ENCODE results near the gene UQCR11.

Gene UQCR11

GRCh38 chr19:1598777-1599459, 6.3 kb downstream of the UQCR11 start:
- H3K27ac ChIP-seq (ENCODE audit: low read depth, low read length) = no peak overlapping the region
- no peaks in the 10 kb centered on the region for H3K4me1 ChIP-seq (ENCODE audit: control insufficient read depth, insufficient read depth, low read length)
- H3K9me3 ChIP-seq (ENCODE audit: control insufficient read depth, insufficient read depth, low read length) = no peaks in the 10 kb centered on the region
- H3K9ac ChIP-seq (ENCODE audit: low read depth, low read length) = no peak overlapping the region
- H3K4me3 ChIP-seq (ENCODE audit: low read depth, low read length) = no peak overlapping the region
- H3K36me3 ChIP-seq (ENCODE audit: control insufficient read depth, insufficient read depth, low read length) = peaks cover 43% of the 10 kb centered on the region
- H3K27me3 ChIP-seq (ENCODE audit: control insufficient read depth, insufficient read depth, low read length) = no peaks in the 10 kb centered on the region

GRCh38 chr19:1593501-1593772, 11.8 kb downstream of the UQCR11 start:
- peaks cover 6% of the 10 kb centered on the region for H3K4me1 ChIP-seq (ENCODE audit: control insufficient read depth, insufficient read depth, low read length)
- peak overlapping the region; percentile 73; the same call in 1 of the 2 replicates for H3K4me3 ChIP-seq (ENCODE audit: low read depth, low read length)
- peak overlapping the region; percentile 61; the same call in 1 of the 2 replicates for H3K9ac ChIP-seq (ENCODE audit: low read depth, low read length)
- no peaks in the 10 kb centered on the region for H3K27me3 ChIP-seq (ENCODE audit: control insufficient read depth, insufficient read depth, low read length)
- peaks cover 30% of the 10 kb centered on the region for H3K36me3 ChIP-seq (ENCODE audit: control insufficient read depth, insufficient read depth, low read length)
- H3K9me3 ChIP-seq (ENCODE audit: control insufficient read depth, insufficient read depth, low read length) = no peaks in the 10 kb centered on the region
- H3K27ac ChIP-seq (ENCODE audit: low read depth, low read length) = no peak overlapping the region

- H3K4me1 ChIP-seq (ENCODE audit: control insufficient read depth, insufficient read depth, low read length) = peaks cover 6% of the 10 kb centered on the region
- H3K27ac ChIP-seq (ENCODE audit: low read depth, low read length) = peak within 1 kb of the TSS; percentile 100
- H3K36me3 ChIP-seq (ENCODE audit: control insufficient read depth, insufficient read depth, low read length) = peaks cover 27% of the 10 kb centered on the region
- H3K27me3 ChIP-seq (ENCODE audit: control insufficient read depth, insufficient read depth, low read length) = no peaks in the 10 kb centered on the region
- no peaks in the 10 kb centered on the region for H3K9me3 ChIP-seq (ENCODE audit: control insufficient read depth, insufficient read depth, low read length)
- peak within 1 kb of the TSS; percentile 99 for H3K4me3 ChIP-seq (ENCODE audit: low read depth, low read length)
- peak within 1 kb of the TSS; percentile 99 for H3K9ac ChIP-seq (ENCODE audit: low read depth, low read length)
These were observed 12.3 kb downstream of the UQCR11 start, which contains the start of gene MBD3 for GRCh38 chr19:1592755-1593500. Gene MBD3, minus strand, starts transcription at chr19:1592865. Its CDS starts 234 bp downstream, at chr19:1592631.

GRCh38 chr19:1592024-1592754, 13.1 kb downstream of the UQCR11 start:
- peak overlapping the region; percentile 100 for H3K27ac ChIP-seq (ENCODE audit: low read depth, low read length)
- H3K27me3 ChIP-seq (ENCODE audit: control insufficient read depth, insufficient read depth, low read length) = no peaks in the 10 kb centered on the region
- peak overlapping the region; percentile 99 for H3K9ac ChIP-seq (ENCODE audit: low read depth, low read length)
- peaks cover 19% of the 10 kb centered on the region for H3K36me3 ChIP-seq (ENCODE audit: control insufficient read depth, insufficient read depth, low read length)
- peaks cover 6% of the 10 kb centered on the region for H3K4me1 ChIP-seq (ENCODE audit: control insufficient read depth, insufficient read depth, low read length)
- peak overlapping the region; percentile 99 for H3K4me3 ChIP-seq (ENCODE audit: low read depth, low read length)
- H3K9me3 ChIP-seq (ENCODE audit: control insufficient read depth, insufficient read depth, low read length) = no peaks in the 10 kb centered on the region

GRCh38 chr19:1591421-1592023, 13.7 kb downstream of the UQCR11 start:
- Histone ChIP-seq H3K27me3 (ENCODE audit: control insufficient read depth, insufficient read depth, low read length) (no peaks in the 10 kb centered on the region), H3K9me3 (ENCODE audit: control insufficient read depth, insufficient read depth, low read length) (no peaks in the 10 kb centered on the region), H3K9ac (ENCODE audit: low read depth, low read length) (peak overlapping the region; percentile 99), H3K36me3 (ENCODE audit: control insufficient read depth, insufficient read depth, low read length) (peaks cover 13% of the 10 kb centered on the region), H3K27ac (ENCODE audit: low read depth, low read length) (peak overlapping the region; percentile 100), H3K4me3 (ENCODE audit: low read depth, low read length) (peak overlapping the region; percentile 99), H3K4me1 (ENCODE audit: control insufficient read depth, insufficient read depth, low read length) (peaks cover 6% of the 10 kb centered on the region)

- peak overlapping the region; percentile 100 for H3K27ac ChIP-seq (ENCODE audit: low read depth, low read length)
- H3K27me3 ChIP-seq (ENCODE audit: control insufficient read depth, insufficient read depth, low read length) = no peaks in the 10 kb centered on the region
- H3K36me3 ChIP-seq (ENCODE audit: control insufficient read depth, insufficient read depth, low read length) = peaks cover 12% of the 10 kb centered on the region; the same call in 1 of the 2 replicates
- peak overlapping the region; percentile 99 for H3K9ac ChIP-seq (ENCODE audit: low read depth, low read length)
- peak overlapping the region; percentile 99 for H3K4me3 ChIP-seq (ENCODE audit: low read depth, low read length)
- H3K4me1 ChIP-seq (ENCODE audit: control insufficient read depth, insufficient read depth, low read length) = peaks cover 6% of the 10 kb centered on the region
- no peaks in the 10 kb centered on the region for H3K9me3 ChIP-seq (ENCODE audit: control insufficient read depth, insufficient read depth, low read length)
These were observed 14.4 kb downstream of the UQCR11 start for GRCh38 chr19:1590641-1591397.

- Histone ChIP-seq H3K27me3 (ENCODE audit: control insufficient read depth, insufficient read depth, low read length) (no peaks in the 10 kb centered on the region), H3K4me3 (ENCODE audit: low read depth, low read length) (no peak overlapping the region), H3K9me3 (ENCODE audit: control insufficient read depth, insufficient read depth, low read length) (no peaks in the 10 kb centered on the region), H3K9ac (ENCODE audit: low read depth, low read length) (no peak overlapping the region), H3K4me1 (ENCODE audit: control insufficient read depth, insufficient read depth, low read length) (peaks cover 6% of the 10 kb centered on the region), H3K36me3 (ENCODE audit: control insufficient read depth, insufficient read depth, low read length) (peaks cover 20% of the 10 kb centered on the region), H3K27ac (ENCODE audit: low read depth, low read length) (no peak overlapping the region)
These were observed 17.4 kb downstream of the UQCR11 start for GRCh38 chr19:1587872-1588271.

- H3K4me1 ChIP-seq (ENCODE audit: control insufficient read depth, insufficient read depth, low read length) = no peaks in the 10 kb centered on the region
- H3K9ac ChIP-seq (ENCODE audit: low read depth, low read length) = 0 out of 2 replicates have a peak overlapping the region, but pooled peaks have one; percentile 43
- H3K27me3 ChIP-seq (ENCODE audit: control insufficient read depth, insufficient read depth, low read length) = no peaks in the 10 kb centered on the region
- no peak overlapping the region for H3K27ac ChIP-seq (ENCODE audit: low read depth, low read length)
- no peaks in the 10 kb centered on the region for H3K9me3 ChIP-seq (ENCODE audit: control insufficient read depth, insufficient read depth, low read length)
- peaks cover 44% of the 10 kb centered on the region for H3K36me3 ChIP-seq (ENCODE audit: control insufficient read depth, insufficient read depth, low read length)
- H3K4me3 ChIP-seq (ENCODE audit: low read depth, low read length) = peak overlapping the region; percentile 74
These were observed 20.1 kb downstream of the UQCR11 start for GRCh38 chr19:1585243-1585580.

- Histone ChIP-seq H3K36me3 (ENCODE audit: control insufficient read depth, insufficient read depth, low read length) (peaks cover 48% of the 10 kb centered on the region), H3K9me3 (ENCODE audit: control insufficient read depth, insufficient read depth, low read length) (no peaks in the 10 kb centered on the region), H3K4me3 (ENCODE audit: low read depth, low read length) (peak overlapping the region; percentile 74), H3K4me1 (ENCODE audit: control insufficient read depth, insufficient read depth, low read length) (no peaks in the 10 kb centered on the region), H3K27me3 (ENCODE audit: control insufficient read depth, insufficient read depth, low read length) (no peaks in the 10 kb centered on the region), H3K9ac (ENCODE audit: low read depth, low read length) (peak overlapping the region; percentile 82), H3K27ac (ENCODE audit: low read depth, low read length) (no peak overlapping the region)
These were observed 20.6 kb downstream of the UQCR11 start for GRCh38 chr19:1584500-1585242.

GRCh38 chr19:1582201-1582600, 23.1 kb downstream of the UQCR11 start:
- H3K27me3 ChIP-seq (ENCODE audit: control insufficient read depth, insufficient read depth, low read length) = no peaks in the 10 kb centered on the region
- H3K9ac ChIP-seq (ENCODE audit: low read depth, low read length) = no peak overlapping the region
- H3K4me1 ChIP-seq (ENCODE audit: control insufficient read depth, insufficient read depth, low read length) = no peaks in the 10 kb centered on the region
- peaks cover 70% of the 10 kb centered on the region for H3K36me3 ChIP-seq (ENCODE audit: control insufficient read depth, insufficient read depth, low read length)
- no peak overlapping the region for H3K4me3 ChIP-seq (ENCODE audit: low read depth, low read length)
- no peaks in the 10 kb centered on the region for H3K9me3 ChIP-seq (ENCODE audit: control insufficient read depth, insufficient read depth, low read length)
- H3K27ac ChIP-seq (ENCODE audit: low read depth, low read length) = no peak overlapping the region

Measured in HUES48 (cell line).